T-cell (primary cell): ENCODE data around the gene TCERG1L. TPM values are rescaled to one million over a fixed set of nuclear protein-coding genes. Genes with fewer than 3 reads are reported as not detected.
A peak's percentile ranks its signal among the peaks of the same experiment; 100 is the strongest.

Experiments used
- ATAC-seq, 4 experiments: fragments of 200-7000 bp in 3 of 4; fragments of 150-1000 bp in 1 of 4; cut with Tn5 transposase; replicated peaks in 1 of 4; 1 replicate in 3 of 4; 2 replicates in 1 of 4; pipeline ENCODE4 v1.10.0; 2021; ENCODE audit warnings: moderate library complexity in 3 of 4, mild to moderate bottlenecking in 2 of 4, moderate number of reproducible peaks in 1 of 4
- CTCF ChIA-PET, 2 donors: fragments of 300-600 bp; sonication (Branson Sonifier 250); formaldehyde crosslinking; loops; one replicate each; lab custom pipeline; 2022; ENCODE audit warnings: antibody characterized with exemption in 2 of 2; lab: Charles Lee
- POLR2A ChIA-PET, 2 donors: fragments of 300-600 bp; sonication (Branson Sonifier 250); formaldehyde crosslinking; loops; one replicate each; lab custom pipeline; 2022; ENCODE audit warnings: antibody characterized with exemption in 2 of 2; lab: Charles Lee
- DNase-seq, 35 experiments: peaks; one replicate each; pipeline versions ENCODE4 v3.0.0 to v3.0.0-alpha.2; 2013 to 2023
- H3K27ac ChIP-seq: one replicate; pipeline ENCODE4 v1.5.1; 2013; ENCODE audit warnings: low read length
- H3K27me3 ChIP-seq, 2 experiments: replicated peaks in 1 of 2; 1 replicate in 1 of 2; 2 replicates in 1 of 2; pipeline versions ENCODE4 v1.6.1 to v1.7.0; 2013; ENCODE audit warnings: low read length in 1 of 2, mixed read lengths in 1 of 2; ENCODE audit not compliant: control insufficient read depth in 2 of 2, insufficient read depth in 2 of 2; ENCODE audit errors: extremely low read depth in 1 of 2
- H3K36me3 ChIP-seq, 2 donors: 1 replicate in 1 of 2; 2 replicates in 1 of 2; pipeline versions ENCODE4 v1.6.1 to v1.7.0; 2013; ENCODE audit warnings: low read length in 1 of 2; ENCODE audit not compliant: control insufficient read depth in 2 of 2, insufficient read depth in 1 of 2; ENCODE audit errors: extremely low read depth in 1 of 2
- H3K4me1 ChIP-seq, 2 experiments: 1 replicate in 1 of 2; 2 replicates in 1 of 2; pipeline versions ENCODE4 v1.6.1 to v1.7.0; 2013; ENCODE audit warnings: low read length in 2 of 2, mixed read lengths in 1 of 2; ENCODE audit not compliant: insufficient read depth in 2 of 2, control insufficient read depth in 1 of 2; ENCODE audit errors: extremely low read depth in 1 of 2
- H3K4me3 ChIP-seq, 2 donors: 1 replicate in 1 of 2; 2 replicates in 1 of 2; pipeline versions ENCODE4 v1.5.1 to v1.7.0; 2013; ENCODE audit warnings: mild to moderate bottlenecking in 2 of 2, low read length in 1 of 2, moderate library complexity in 1 of 2; ENCODE audit not compliant: control insufficient read depth in 1 of 2; ENCODE audit errors: extremely low read depth in 1 of 2
- H3K9me3 ChIP-seq: 2 replicates; pipeline ENCODE4 v1.7.0; 2013
- H3K27ac Mint-ChIP-seq, 2 donors: one replicate each; pipeline ENCODE4 v1.8.0; 2020 to 2021; ENCODE audit warnings: mild to moderate bottlenecking in 2 of 2, mixed read lengths in 2 of 2
- H3K27me3 Mint-ChIP-seq, 2 donors: one replicate each; pipeline ENCODE4 v1.8.0; 2021 to 2022; ENCODE audit warnings: mixed read lengths in 2 of 2
- H3K36me3 Mint-ChIP-seq: one replicate; pipeline ENCODE4 v1.8.0; 2021; ENCODE audit warnings: mixed read lengths
- H3K4me1 Mint-ChIP-seq, 3 donors: one replicate each; pipeline ENCODE4 v1.8.0; 2020 to 2022; ENCODE audit warnings: mixed read lengths in 3 of 3, mild to moderate bottlenecking in 1 of 3
- H3K4me3 Mint-ChIP-seq, 3 donors: one replicate each; pipeline ENCODE4 v1.8.0; 2020 to 2022; ENCODE audit warnings: mild to moderate bottlenecking in 3 of 3, mixed read lengths in 3 of 3, moderate library complexity in 3 of 3
- H3K9me3 Mint-ChIP-seq, 3 donors: one replicate each; pipeline ENCODE4 v1.8.0; 2020 to 2022; ENCODE audit warnings: mixed read lengths in 3 of 3
- WGBS: methylation state at CpG from one replicate; pipeline ENCODE4 v1.1.5; 2013; ENCODE audit warnings: missing lambda C conversion rate; ENCODE audit not compliant: insufficient coverage; 5-methylcytosine and 5-hydroxymethylcytosine counted together
- total RNA-seq, 35 experiments: library from RNA in 6 of 35; stranded (reverse) in 6 of 35; fragments of 120-200 nt in 1 of 35; gene quantifications; one replicate each; pipeline versions ENCODE4 v1.2.1 to v1.2.4 and lab custom pipeline; 2013 to 2026

The TCERG1L gene
- total RNA-seq, 5 donors from 2014 or later (not counting 1 experiment from before 2014, with no cell fraction given), result 0.13 to 0.29 (median 0.21) TPM; not detected in 1

DNA sequence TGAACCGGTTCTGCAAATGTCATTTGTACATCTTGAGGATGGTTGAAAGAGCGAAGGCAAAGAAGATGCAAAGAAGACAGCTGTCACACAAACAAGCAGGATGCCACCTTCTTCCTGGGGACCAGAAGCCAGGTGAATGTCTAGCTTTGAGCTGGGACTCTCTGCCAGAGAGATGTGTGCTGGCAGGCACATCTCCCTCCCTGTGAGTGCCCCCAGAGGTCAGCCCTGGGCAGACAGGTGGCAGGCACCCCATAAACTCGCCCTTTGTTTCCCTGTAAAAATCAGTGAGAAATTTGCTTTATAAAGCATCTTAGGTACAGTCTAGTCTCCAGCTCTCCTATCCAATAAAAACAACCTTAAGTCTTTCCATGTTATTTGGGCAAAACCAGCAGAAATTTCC lies 2.6 kb upstream of the TCERG1L start:
- H3K9me3 Mint-ChIP-seq, result no peaks in the 10 kb centered on the region
- ChIA-PET CTCF (no interaction called here), POLR2A (no interaction called here)
- Histone ChIP-seq H3K9me3 (no peaks in the 10 kb centered on the region), H3K27me3 (peaks cover 9 to 56% of the 10 kb centered on the region in 2 experiments), H3K4me1 (peaks cover 0 to 10% of the 10 kb centered on the region in 2 experiments), H3K27ac (no peak overlapping the region), H3K4me3 (no peak overlapping the region), H3K36me3 (no peaks in the 10 kb centered on the region)
- DNase-seq (no peak), ATAC-seq (no peak)
- no peak overlapping the region for H3K27ac Mint-ChIP-seq
- H3K4me3 Mint-ChIP-seq, result no peak overlapping the region
- H3K4me1 Mint-ChIP-seq, result peaks cover 7 to 13% (median 10%) of the 10 kb centered on the region in 3 donors
- no peaks in the 10 kb centered on the region for H3K36me3 Mint-ChIP-seq
- H3K27me3 Mint-ChIP-seq, result peaks cover 45 to 47% of the 10 kb centered on the region in 2 donors
- WGBS, result 70% methylated on average over 2 of the region's 3 CpGs

DNA sequence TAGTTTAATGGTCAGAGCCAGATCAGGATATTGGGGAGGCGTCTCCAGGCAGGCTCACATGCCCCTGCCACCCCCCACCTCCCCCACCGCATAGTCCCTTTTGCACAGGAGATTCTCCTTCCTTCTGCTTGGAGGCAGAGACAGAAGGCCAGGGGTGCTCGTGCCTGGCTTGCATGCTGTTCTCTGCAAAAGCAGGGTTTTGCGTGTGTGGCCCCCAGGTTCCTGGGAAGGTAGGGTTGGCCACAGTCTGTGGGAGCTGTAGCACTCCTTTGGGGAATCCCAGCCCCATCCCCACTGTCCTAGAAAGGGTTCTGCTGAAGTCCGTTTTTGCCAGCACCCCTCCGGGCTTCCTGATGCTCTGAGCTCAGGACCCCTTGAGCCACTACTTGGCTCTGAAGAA lies 1.9 kb upstream of the TCERG1L start:
- CTCF ChIA-PET, result no interaction called here
- H3K9me3 Mint-ChIP-seq, result no peaks in the 10 kb centered on the region
- no peak for ATAC-seq

DNA sequence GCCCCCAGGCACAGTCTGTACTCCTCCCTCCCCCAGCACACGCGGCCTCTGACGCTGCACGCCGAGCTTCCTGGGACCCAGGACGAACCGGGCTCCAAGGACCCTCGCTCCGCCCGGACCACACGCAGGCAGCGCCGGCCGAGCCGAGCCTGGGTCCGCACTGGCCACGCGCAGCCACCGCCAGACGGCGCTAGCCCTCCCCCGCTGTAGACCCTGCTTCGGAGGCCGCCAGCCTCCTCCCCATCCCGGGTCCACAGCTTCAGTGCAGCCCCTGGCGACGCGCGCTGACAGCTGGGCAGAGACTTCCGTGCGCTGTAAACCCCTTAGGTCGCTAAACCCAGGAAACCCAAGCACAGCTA lies 936 bp upstream of the TCERG1L start:
- Mint-ChIP-seq H3K9me3 (no peaks in the 10 kb centered on the region), H3K4me3 (peak overlapping the region in 1 of 3 donors; percentile 57), H3K27ac (no peak overlapping the region), H3K4me1 (peaks cover 7 to 13% (median 10%) of the 10 kb centered on the region in 3 donors), H3K36me3 (no peaks in the 10 kb centered on the region), H3K27me3 (peaks cover 51% of the 10 kb centered on the region in 2 donors)
- Histone ChIP-seq H3K36me3 (no peaks in the 10 kb centered on the region), H3K27me3 (peaks cover 11 to 40% of the 10 kb centered on the region in 2 experiments), H3K9me3 (no peaks in the 10 kb centered on the region), H3K4me1 (peaks cover 0 to 10% of the 10 kb centered on the region in 2 experiments), H3K4me3 (peak overlapping the region in 1 of 2 donors; percentile 17), H3K27ac (no peak overlapping the region)
- DNase-seq (peak in 1 of 35 experiments; percentile 13), ATAC-seq (peak in 1 of 4 experiments; percentile 24)
- ChIA-PET CTCF (interaction anchor here in 1 of 2 donors (0.6 kb wide), 1 partner anchor 143 kb away, joined by 3 read pairs; no protein-coding TSS in a partner anchor), POLR2A (no interaction called here)
- WGBS, result 6% methylated on average over 29 of the region's 32 CpGs

More for the DNA sequence above, 1.9 kb upstream of the TCERG1L start:
- Mint-ChIP-seq H3K4me1 (peaks cover 7 to 13% (median 10%) of the 10 kb centered on the region in 3 donors), H3K27me3 (peaks cover 48 to 49% of the 10 kb centered on the region in 2 donors), H3K36me3 (no peaks in the 10 kb centered on the region), H3K27ac (no peak overlapping the region), H3K4me3 (peak overlapping the region in 1 of 3 donors; percentile 57)
- 54% methylated on average over 2 of the region's 6 CpGs for WGBS
- no peak for DNase-seq
- Histone ChIP-seq H3K4me3 (no peak overlapping the region), H3K4me1 (peaks cover 0 to 10% of the 10 kb centered on the region in 2 experiments), H3K27ac (no peak overlapping the region), H3K9me3 (no peaks in the 10 kb centered on the region), H3K36me3 (no peaks in the 10 kb centered on the region), H3K27me3 (peaks cover 11 to 49% of the 10 kb centered on the region in 2 experiments)
- POLR2A ChIA-PET, result no interaction called here

DNA sequence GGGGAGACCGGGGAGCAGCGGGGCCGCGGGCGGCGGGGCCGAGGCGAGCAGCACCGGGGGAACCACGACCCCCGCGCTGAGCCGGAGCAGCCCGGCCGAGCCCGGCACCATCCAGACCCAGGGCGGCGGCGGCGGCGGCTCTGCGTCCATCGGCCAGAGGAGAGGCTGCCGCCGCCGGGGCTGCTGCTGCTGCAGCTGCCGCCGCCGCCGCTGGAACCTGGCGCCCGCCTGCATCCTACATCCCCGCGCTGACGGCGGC lies 190 bp downstream of the TCERG1L start:
- ATAC-seq, result peak in 2 of 4 experiments; percentile 9 to 17
- DNase-seq, result no peak
- H3K4me1 Mint-ChIP-seq, result peaks cover 7 to 13% (median 10%) of the 10 kb centered on the region in 3 donors
- no peak overlapping the region for H3K27ac Mint-ChIP-seq
- H3K27me3 Mint-ChIP-seq, result peaks cover 45 to 46% of the 10 kb centered on the region in 2 donors
- ChIA-PET POLR2A (no interaction called here), CTCF (no interaction called here)
- Histone ChIP-seq H3K36me3 (no peaks in the 10 kb centered on the region), H3K4me3 (no peak overlapping the region), H3K4me1 (peaks cover 0 to 10% of the 10 kb centered on the region in 2 experiments), H3K9me3 (no peaks in the 10 kb centered on the region), H3K27ac (no peak overlapping the region), H3K27me3 (peaks cover 11 to 33% of the 10 kb centered on the region in 2 experiments)
- no peak overlapping the region for H3K4me3 Mint-ChIP-seq
- 5% methylated on average over 36 of the region's 36 CpGs for WGBS
- H3K9me3 Mint-ChIP-seq, result no peaks in the 10 kb centered on the region
- no peaks in the 10 kb centered on the region for H3K36me3 Mint-ChIP-seq

DNA sequence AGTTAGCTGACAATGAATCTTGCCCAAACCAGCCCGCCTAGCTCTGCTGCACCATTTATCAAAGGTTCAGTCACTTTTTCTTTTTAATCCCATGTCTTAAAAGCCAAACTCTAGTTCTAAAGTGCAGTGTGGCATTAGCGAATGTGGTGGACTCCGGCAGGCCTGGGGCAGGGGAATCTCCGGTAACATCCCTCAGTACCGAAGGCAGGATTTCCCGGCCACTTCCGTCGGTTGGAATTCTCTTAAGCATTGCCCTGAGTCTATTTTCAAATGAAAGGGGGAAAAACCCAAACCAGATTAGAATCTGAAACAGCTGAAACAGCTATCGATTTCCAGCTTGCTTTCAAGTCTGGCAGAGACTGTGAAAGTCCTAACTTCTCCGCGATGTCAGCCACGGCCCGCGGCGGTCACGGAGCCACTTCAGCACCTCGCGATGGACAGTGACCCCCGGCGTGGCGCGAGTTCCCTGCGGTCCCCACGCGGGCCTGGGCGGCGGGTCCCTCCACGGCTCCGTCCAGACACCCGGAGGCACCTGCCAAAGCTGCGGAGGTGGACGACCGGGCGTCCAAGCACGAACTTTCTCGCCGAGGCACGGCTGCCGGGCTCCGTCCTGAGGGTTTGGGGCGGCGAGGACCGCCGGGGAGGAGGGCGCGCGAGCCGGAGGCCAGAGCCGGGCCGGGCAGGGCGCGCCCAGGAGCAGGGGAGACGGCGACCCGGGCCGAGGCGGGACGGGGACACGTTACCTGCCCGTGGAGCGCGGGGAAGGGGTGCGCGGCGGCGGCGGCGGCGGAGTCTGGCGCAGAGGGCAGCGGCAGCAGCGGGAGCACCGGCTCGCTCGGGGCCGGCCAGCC lies 745 bp downstream of the TCERG1L start:
- WGBS, result 12% methylated on average over 73 of the region's 76 CpGs
- H3K27ac ChIP-seq, result no peak overlapping the region
- POLR2A ChIA-PET, result no interaction called here
- CTCF ChIA-PET, result no interaction called here
- Mint-ChIP-seq H3K9me3 (no peaks in the 10 kb centered on the region), H3K27me3 (peaks cover 45 to 46% of the 10 kb centered on the region in 2 donors), H3K4me3 (peak overlapping the region in 2 of 3 donors; percentile 47 to 62), H3K27ac (peak overlapping the region in 1 of 2 donors; percentile 61), H3K36me3 (no peaks in the 10 kb centered on the region), H3K4me1 (peaks cover 7 to 13% (median 10%) of the 10 kb centered on the region in 3 donors)
- peaks cover 0 to 10% of the 10 kb centered on the region in 2 experiments for H3K4me1 ChIP-seq
- DNase-seq, result peak in 1 of 35 experiments; percentile 5
- peaks cover 11 to 28% of the 10 kb centered on the region in 2 experiments for H3K27me3 ChIP-seq
- peak overlapping the region in 1 of 2 donors; percentile 46 for H3K4me3 ChIP-seq
- no peak for ATAC-seq
- H3K36me3 ChIP-seq, result no peaks in the 10 kb centered on the region
- H3K9me3 ChIP-seq, result no peaks in the 10 kb centered on the region

DNA sequence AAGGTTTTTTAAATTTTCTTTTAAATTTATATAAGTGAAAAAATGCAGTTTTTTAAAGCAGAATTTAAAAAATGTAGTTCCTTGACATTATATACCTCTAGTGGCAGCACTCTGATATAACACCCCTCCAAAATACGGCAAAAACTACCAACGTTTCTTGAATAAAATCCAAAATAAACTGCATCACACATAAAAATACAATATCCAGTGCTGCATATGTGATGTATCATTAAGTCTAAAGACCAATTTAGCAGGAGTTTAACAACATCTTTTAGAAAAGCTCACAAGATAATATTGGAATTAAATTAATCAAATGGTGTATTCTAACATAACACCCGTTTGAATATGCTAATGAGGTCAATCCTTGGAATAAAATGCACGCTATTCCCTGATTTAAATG lies 1.4 kb downstream of the TCERG1L start:
- no peaks in the 10 kb centered on the region for H3K36me3 Mint-ChIP-seq
- no peaks in the 10 kb centered on the region for H3K9me3 Mint-ChIP-seq
- Histone ChIP-seq H3K4me1 (peaks cover 0 to 10% of the 10 kb centered on the region in 2 experiments), H3K27me3 (peaks cover 11 to 27% of the 10 kb centered on the region in 2 experiments), H3K9me3 (no peaks in the 10 kb centered on the region), H3K4me3 (peak overlapping the region in 1 of 2 donors; percentile 46), H3K27ac (no peak overlapping the region), H3K36me3 (no peaks in the 10 kb centered on the region)
- DNase-seq, result no peak
- POLR2A ChIA-PET, result no interaction called here
- H3K4me3 Mint-ChIP-seq, result peak overlapping the region in 2 of 3 donors; percentile 47 to 62
- no peak overlapping the region for H3K27ac Mint-ChIP-seq
- CTCF ChIA-PET, result no interaction called here
- peaks cover 43 to 45% of the 10 kb centered on the region in 2 donors for H3K27me3 Mint-ChIP-seq
- ATAC-seq, result no peak
- peaks cover 7 to 13% (median 10%) of the 10 kb centered on the region in 3 donors for H3K4me1 Mint-ChIP-seq
- WGBS, result 21% methylated on average over 2 of the region's 4 CpGs
